ENCODE results near the gene NMRK2. TPM values are rescaled to one million over a fixed set of nuclear protein-coding genes. Genes with fewer than 3 reads are reported as not detected.
A peak's percentile ranks its signal among the peaks of the same experiment; 100 is the strongest.

The NMRK2 gene
- total and polyA plus RNA-seq, 2 donors (not counting 1 experiment from before 2014, with no cell fraction given) = not detected

- Histone ChIP-seq H3K4me1 (ENCODE audit: control insufficient read depth in 2 of 2, insufficient read depth in 2 of 2, low read length in 2 of 2) (peaks cover 40 to 61% of the 10 kb centered on the region in 2 donors), H3K27ac (ENCODE audit: low read length in 2 of 2) (peak overlapping the region; percentile 63 to 67), H2AFZ (ENCODE audit: insufficient read depth, low read depth, low read length, poor library complexity, severe bottlenecking) (peak overlapping the region; percentile 52), H3K36me3 (replicated peaks in 1 of 2; ENCODE audit: control extremely low read depth in 1 of 2, control insufficient read depth in 1 of 2, extremely low read depth in 1 of 2, insufficient read depth in 2 of 2, low read length in 1 of 2) (peaks cover 0 to 30% of the 10 kb centered on the region in 2 experiments), H3K9me3 (ENCODE audit: control extremely low read depth in 1 of 3, control insufficient read depth in 2 of 3, insufficient read depth in 1 of 3, low read length in 2 of 3) (peaks cover 0 to 7% (median 0%) of the 10 kb centered on the region in 3 donors), H3K79me2 (ENCODE audit: control insufficient read depth, insufficient read depth, low read length) (peaks cover 38% of the 10 kb centered on the region), H3K27me3 (replicated peaks in 1 of 4; ENCODE audit: control extremely low read depth in 1 of 4, control insufficient read depth in 3 of 4, insufficient read depth in 4 of 4, low read length in 3 of 4) (no peaks in the 10 kb centered on the region), H3K4me2 (replicated peaks; ENCODE audit: low read depth, low read length, poor library complexity, severe bottlenecking) (peak overlapping the region; percentile 76), H4K20me1 (ENCODE audit: control insufficient read depth, insufficient read depth, low read length, poor library complexity, severe bottlenecking) (peaks cover 38% of the 10 kb centered on the region), H3K4me3 (ENCODE audit: control extremely low read depth in 1 of 5, extremely low read depth in 1 of 5, insufficient read depth in 1 of 5, low read depth in 2 of 5, low read length in 4 of 5) (peak overlapping the region; percentile 66 to 93 (median 75)), H3K9ac (ENCODE audit: low read length) (peak overlapping the region; percentile 80)
- under 1% methylated on average over 10 of the region's 21 CpGs for WGBS (ENCODE audit: insufficient coverage)
- ATAC-seq (ENCODE audit: low read depth) (peak; percentile 15), DNase-seq (peak; percentile 86)
- H3K4me1 Mint-ChIP-seq = peaks cover 64% of the 10 kb centered on the region
- H3K27ac Mint-ChIP-seq = peak overlapping the region; percentile 96
- ChIA-PET CTCF (interaction anchor here (0.6 to 5.5 kb wide), 19 partner anchors 11 to 389 kb away, joined by 3 to 50 read pairs (median 5); partner anchors contain the start of genes DAPK3, MRPL54 and PIAS4), POLR2A (interaction anchor here (0.6 to 2.7 kb wide), 9 partner anchors 15 to 224 kb away, joined by 3 to 20 read pairs (median 8); partner anchors contain the start of genes DAPK3, MRPL54, PIAS4 and ZBTB7A)
- no peaks in the 10 kb centered on the region for H3K9me3 Mint-ChIP-seq (ENCODE audit: insufficient read depth)
- no peaks in the 10 kb centered on the region for H3K27me3 Mint-ChIP-seq
- TF ChIP-seq CTCF (IDR thresholded peaks at IDR 0.05) (peak; percentile 76), EZH2 (IDR thresholded peaks at IDR 0.05; ENCODE audit: borderline replicate concordance, insufficient read depth, low read depth, low read length, poor library complexity, severe bottlenecking) (no peak)
- H3K4me3 Mint-ChIP-seq = peak overlapping the region; percentile 98
- intact Hi-C loops (cut with micrococcal nuclease) = loop anchor here (1.0 to 5.0 kb wide), 7 partner anchors 136 to 486 kb away; partner anchors contain the start of genes APBA3, HDGFL2, MAP2K2 and MRPL54
Measured at GRCh38 chr19:3986260-3987041, 53.6 kb downstream of the NMRK2 start.
